A549 (cell line): ENCODE data around the gene MAML1. TPM values are rescaled to one million over a fixed set of nuclear protein-coding genes. Genes with fewer than 3 reads are reported as not detected.

Source experiments
- ATAC-seq, 2 experiments: fragments of 200-7000 bp in 1 of 2; fragments of >200 bp in 1 of 2; cut with Nextera tagmentation in 1 of 2; cut with Tn5 transposase in 1 of 2; 3 replicates each; pipeline versions ENCODE4 v1.8.0 to v1.9.1; 2018 to 2020; ENCODE audit warnings: mild to moderate bottlenecking in 1 of 2, moderate library complexity in 1 of 2
- CTCF ChIA-PET: fragments of 300-600 bp; sonication (Branson Sonifier 250); formaldehyde crosslinking; extraction: SDS; loops from one replicate; lab custom pipeline; 2021; ENCODE audit warnings: antibody characterized with exemption, inconsistent platforms; lab: Yijun Ruan, JAX
- POLR2A ChIA-PET: fragments of 350-600 bp; formaldehyde crosslinking; extraction: SDS; loops from one replicate; lab custom pipeline; 2021; ENCODE audit warnings: antibody characterized with exemption, inconsistent platforms; lab: Yijun Ruan, JAX
- DNase-seq, 2 experiments: peaks; one replicate each; pipeline versions ENCODE4 v3.0.0 to v3.0.0-alpha.2; 2011 to 2016; ENCODE audit warnings: low read depth in 1 of 2, low spot score in 1 of 2
- FAIRE-seq: peaks from 2 replicates; lab custom pipeline; 2011; peaks lifted over from hg19 to GRCh38; lab: Jason Lieb, UNC
- H3K27ac ChIP-seq, 2 experiments: fragments of >200 bp; sonication (Bioruptor Twin); formaldehyde crosslinking; 3 replicates each; pipeline ENCODE4 v1.5.1; 2016 to 2017
- H3K4me1 ChIP-seq: fragments of >200 bp; sonication (Bioruptor Twin); formaldehyde crosslinking; 3 replicates; pipeline ENCODE4 v1.6.1; 2016
- H3K4me2 ChIP-seq: fragments of >200 bp; sonication (Bioruptor Twin); formaldehyde crosslinking; 3 replicates; pipeline ENCODE4 v1.6.1; 2016
- H3K4me3 ChIP-seq: fragments of >200 bp; sonication (Bioruptor Twin); formaldehyde crosslinking; 3 replicates; pipeline ENCODE4 v1.5.1; 2016
- H3K9me3 ChIP-seq: fragments of >200 bp; sonication (Bioruptor Twin); formaldehyde crosslinking; 3 replicates; pipeline ENCODE4 v1.6.1; 2016
- BHLHE40 ChIP-seq: IDR thresholded peaks from 2 replicates; pipeline ENCODE4 v1.6.1; 2012; ENCODE audit warnings: low read depth, low read length, inconsistent platforms
- CBX2 ChIP-seq: fragments of 200-600 bp; sonication (generic); IDR thresholded peaks from 2 replicates; pipeline ENCODE4 v1.6.1; 2016; ENCODE audit warnings: low read depth, mild to moderate bottlenecking, borderline replicate concordance
- CHD2 ChIP-seq: fragments of 150-350 bp; IDR thresholded peaks from 2 replicates; pipeline ENCODE4 v1.6.1; 2014; ENCODE audit warnings: low read length; ENCODE audit not compliant: partially characterized antibody
- CHD4 ChIP-seq: fragments of 200-600 bp; sonication (generic); IDR thresholded peaks from 2 replicates; pipeline ENCODE4 v1.6.1; 2016; ENCODE audit warnings: antibody characterized with exemption, mild to moderate bottlenecking, borderline replicate concordance
- EHF ChIP-seq: fragments of 250-450 bp; sonication (Bioruptor Pico); IDR thresholded peaks from 2 replicates; pipeline ENCODE4 v1.5.0; 2020; ENCODE audit warnings: mild to moderate bottlenecking
- EP300 ChIP-seq, 2 experiments: fragments of >200 bp; sonication (Bioruptor Twin); formaldehyde crosslinking; IDR thresholded peaks; 2 replicates in 1 of 2; 3 replicates in 1 of 2; pipeline ENCODE4 v1.6.1; 2016 to 2017
- FOSB ChIP-seq: fragments of 250-450 bp; sonication (Bioruptor Pico); IDR thresholded peaks from 2 replicates; pipeline ENCODE4 v1.5.0; 2020; ENCODE audit warnings: mild to moderate bottlenecking, moderate library complexity
- FOXS1 ChIP-seq: fragments of 250-450 bp; sonication (Bioruptor Pico); IDR thresholded peaks from 2 replicates; pipeline ENCODE4 v1.5.0; 2020; ENCODE audit warnings: mild to moderate bottlenecking, moderate library complexity
- HDAC2 ChIP-seq: fragments of 200-600 bp; sonication (generic); IDR thresholded peaks from 2 replicates; pipeline ENCODE4 v1.6.1; 2016
- HOXA7 ChIP-seq: fragments of 250-450 bp; sonication (Bioruptor Pico); IDR thresholded peaks from 2 replicates; pipeline ENCODE4 v1.5.0; 2020; ENCODE audit warnings: mild to moderate bottlenecking, moderate library complexity
- HOXB13 ChIP-seq: fragments of 250-450 bp; sonication (Bioruptor Pico); IDR thresholded peaks from 2 replicates; pipeline ENCODE4 v1.5.0; 2020; ENCODE audit warnings: low read depth, mild to moderate bottlenecking, moderate library complexity
- KDM5A ChIP-seq: fragments of 200-600 bp; sonication (generic); IDR thresholded peaks from 2 replicates; pipeline ENCODE4 v1.6.1; 2016; ENCODE audit warnings: antibody characterized with exemption, mild to moderate bottlenecking
- NPAS2 ChIP-seq: fragments of 250-450 bp; sonication (Bioruptor Pico); IDR thresholded peaks from 2 replicates; pipeline ENCODE4 v1.8.0; 2022; ENCODE audit warnings: mild to moderate bottlenecking, moderate library complexity, borderline replicate concordance
- PHF8 ChIP-seq: fragments of 200-600 bp; sonication (generic); IDR thresholded peaks from 2 replicates; pipeline ENCODE4 v1.6.1; 2016; ENCODE audit warnings: low read depth, mild to moderate bottlenecking, antibody characterized with exemption, moderate library complexity, borderline replicate concordance
- RCOR1 ChIP-seq: fragments of 150-350 bp; IDR thresholded peaks from 2 replicates; pipeline ENCODE4 v1.6.1; 2014; ENCODE audit warnings: antibody characterized with exemption, low read length, low read depth
- RFX5 ChIP-seq: fragments of 450-650 bp; IDR thresholded peaks from 2 replicates; pipeline ENCODE4 v1.7.1; 2014; ENCODE audit warnings: antibody characterized with exemption, mild to moderate bottlenecking, moderate library complexity
- TFCP2L1 ChIP-seq: fragments of 250-450 bp; sonication (Bioruptor Pico); IDR thresholded peaks from 2 replicates; pipeline ENCODE4 v1.5.0; 2021; ENCODE audit warnings: mild to moderate bottlenecking
- TP53 ChIP-seq: fragments of 250-450 bp; sonication (Bioruptor Pico); IDR thresholded peaks from 2 replicates; pipeline ENCODE4 v1.5.0; 2021; ENCODE audit warnings: mild to moderate bottlenecking, moderate library complexity
- USF2 ChIP-seq: fragments of 450-650 bp; IDR thresholded peaks from 2 replicates; pipeline ENCODE4 v1.6.1; 2014; ENCODE audit warnings: antibody characterized with exemption
- WGBS: methylation state at CpG from one replicate; pipeline ENCODE4 v1.1.6; 2017; ENCODE audit errors: missing lambda C conversion rate; 5-methylcytosine and 5-hydroxymethylcytosine counted together
- polyA plus RNA-seq, 4 experiments: library from polyadenylated mRNA; depleted of rRNA in 3 of 4; stranded (reverse); fragments of >200 nt; fragmentation: RNase III in 1 of 4; extraction: RNeasy Plus Mini Kit Qiagen cat#74134 plus additional on column Dnase treatment in 1 of 4; gene quantifications; 2 replicates in 3 of 4; 3 replicates in 1 of 4; pipeline ENCODE4 v1.2.3, GENCODE V29; 2011 to 2017
- TF ChIP-seq, protein P1 (sequence below): IDR thresholded peaks from 2 replicates; pipeline ENCODE4 v1.6.1; 2012
- TF ChIP-seq, protein P2 (sequence below): fragments of >200 bp; sonication (Bioruptor Twin); formaldehyde crosslinking; IDR thresholded peaks from 3 replicates; pipeline ENCODE4 v1.6.1; 2016
- TF ChIP-seq, protein P3 (sequence below): fragments of 200-600 bp; sonication (generic); IDR thresholded peaks from 2 replicates; pipeline ENCODE4 v1.6.1; 2016; ENCODE audit warnings: antibody characterized with exemption, mild to moderate bottlenecking, moderate library complexity

Gene MAML1
- polyA plus RNA-seq, 2 of the 4 experiments (the other 2 are of a cell fraction): 6.9 to 12.0 TPM

GRCh38 chr5:179792612-179793467, 60.2 kb downstream of the MAML1 start:
- DNase-seq: no peak
- WGBS: 94% methylated on average over 21 of the region's 24 CpGs
- no peak overlapping the region for H3K4me3 ChIP-seq
- POLR2A ChIA-PET: no interaction called here
- no peak for FAIRE-seq
- H3K4me2 ChIP-seq: no peak overlapping the region
- H3K9me3 ChIP-seq: no peaks in the 10 kb centered on the region
- no peak overlapping the region for H3K27ac ChIP-seq
- ATAC-seq: no peak
- CTCF ChIA-PET: interaction anchor here (0.6 to 6.4 kb wide), 7 partner anchors 10 to 56 kb away, joined by 3 to 68 read pairs (median 12); no protein-coding TSS in a partner anchor
- H3K4me1 ChIP-seq: peaks cover 14% of the 10 kb centered on the region; the same call in 2 of the 3 replicates
- TF ChIP-seq PHF8 (no peak), USF2 (no peak), NPAS2 (no peak), CHD2 (no peak), CHD4 (no peak), FOXS1 (CRISPR knock-in tag) (no peak), EP300 (IDR thresholded peaks at IDR 0.05) (no peak), CBX2 (no peak), KDM5A (no peak)

DNA sequence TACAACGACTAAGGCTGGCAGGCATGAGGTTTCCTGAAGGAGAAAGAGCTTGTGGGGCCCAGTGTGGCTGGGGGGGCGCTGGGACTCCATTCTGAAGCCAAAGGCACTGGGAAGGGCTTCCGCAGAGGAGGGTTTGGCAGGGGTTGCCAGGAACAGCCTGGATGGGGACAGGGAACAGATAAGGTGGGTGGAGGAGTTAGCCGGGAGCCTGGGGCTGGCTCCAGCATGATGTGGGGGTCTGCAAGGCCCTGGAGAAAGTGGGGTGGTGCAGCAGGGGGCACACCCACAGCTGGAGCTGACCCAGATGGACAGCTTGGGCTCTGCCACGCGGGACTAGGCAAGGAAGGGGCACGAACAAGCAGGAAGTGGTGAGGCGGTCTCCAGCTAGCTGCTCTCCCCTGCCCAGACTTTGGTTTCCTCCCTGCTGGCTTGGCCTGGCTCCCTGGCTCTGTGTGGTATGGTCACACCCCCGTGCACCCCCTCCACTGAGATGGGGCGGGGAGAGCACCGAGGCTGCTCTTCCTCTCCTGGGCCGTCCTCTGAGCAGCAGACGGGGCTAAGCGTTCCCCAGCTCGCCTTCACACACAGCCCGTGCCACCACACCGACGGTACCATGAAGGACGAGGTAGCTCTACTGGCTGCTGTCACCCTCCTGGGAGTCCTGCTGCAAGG, 61.0 kb downstream of the MAML1 start, which contains the start of gene LTC4S:
Gene LTC4S (plus strand): TSS at position 519 of the 672 bp plus-strand sequence. CDS start 95 bp downstream, at position 614.
- CTCF ChIA-PET: interaction anchor here (4.1 to 6.4 kb wide), 4 partner anchors 9 to 32 kb away, joined by 26 to 68 read pairs (median 42); no protein-coding TSS in a partner anchor
- ATAC-seq: no peak
- POLR2A ChIA-PET: interaction anchor here (1.0 kb wide), 2 partner anchors 27 to 170 kb away, joined by 3 to 4 read pairs; partner anchors contain the start of genes HNRNPH1 and SQSTM1
- H3K4me2 ChIP-seq: no peak within 1 kb of the TSS; the same call in 2 of the 3 replicates
- no peak within 1 kb of the TSS for H3K27ac ChIP-seq
- H3K9me3 ChIP-seq: no peaks in the 10 kb centered on the region
- peaks cover 14% of the 10 kb centered on the region; the same call in 2 of the 3 replicates for H3K4me1 ChIP-seq
- no peak within 1 kb of the TSS for H3K4me3 ChIP-seq
- FAIRE-seq: no peak
- no peak for TF ChIP-seq HOXA7 (CRISPR knock-in tag)
- TF ChIP-seq EHF (CRISPR knock-in tag): no peak
- TF ChIP-seq, protein P1, sequence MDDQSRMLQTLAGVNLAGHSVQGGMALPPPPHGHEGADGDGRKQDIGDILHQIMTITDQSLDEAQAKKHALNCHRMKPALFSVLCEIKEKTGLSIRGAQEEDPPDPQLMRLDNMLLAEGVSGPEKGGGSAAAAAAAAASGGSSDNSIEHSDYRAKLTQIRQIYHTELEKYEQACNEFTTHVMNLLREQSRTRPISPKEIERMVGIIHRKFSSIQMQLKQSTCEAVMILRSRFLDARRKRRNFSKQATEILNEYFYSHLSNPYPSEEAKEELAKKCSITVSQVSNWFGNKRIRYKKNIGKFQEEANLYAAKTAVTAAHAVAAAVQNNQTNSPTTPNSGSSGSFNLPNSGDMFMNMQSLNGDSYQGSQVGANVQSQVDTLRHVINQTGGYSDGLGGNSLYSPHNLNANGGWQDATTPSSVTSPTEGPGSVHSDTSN: no peak
- TF ChIP-seq CHD2: no peak
- no peak for TF ChIP-seq TFCP2L1 (CRISPR knock-in tag)
- no peak for TF ChIP-seq TP53
- TF ChIP-seq FOSB (CRISPR knock-in tag): no peak
- TF ChIP-seq, protein P2, sequence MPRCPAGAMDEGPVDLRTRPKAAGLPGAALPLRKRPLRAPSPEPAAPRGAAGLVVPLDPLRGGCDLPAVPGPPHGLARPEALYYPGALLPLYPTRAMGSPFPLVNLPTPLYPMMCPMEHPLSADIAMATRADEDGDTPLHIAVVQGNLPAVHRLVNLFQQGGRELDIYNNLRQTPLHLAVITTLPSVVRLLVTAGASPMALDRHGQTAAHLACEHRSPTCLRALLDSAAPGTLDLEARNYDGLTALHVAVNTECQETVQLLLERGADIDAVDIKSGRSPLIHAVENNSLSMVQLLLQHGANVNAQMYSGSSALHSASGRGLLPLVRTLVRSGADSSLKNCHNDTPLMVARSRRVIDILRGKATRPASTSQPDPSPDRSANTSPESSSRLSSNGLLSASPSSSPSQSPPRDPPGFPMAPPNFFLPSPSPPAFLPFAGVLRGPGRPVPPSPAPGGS: no peak
- no peak for TF ChIP-seq HOXB13 (CRISPR knock-in tag)
- TF ChIP-seq, protein P3, sequence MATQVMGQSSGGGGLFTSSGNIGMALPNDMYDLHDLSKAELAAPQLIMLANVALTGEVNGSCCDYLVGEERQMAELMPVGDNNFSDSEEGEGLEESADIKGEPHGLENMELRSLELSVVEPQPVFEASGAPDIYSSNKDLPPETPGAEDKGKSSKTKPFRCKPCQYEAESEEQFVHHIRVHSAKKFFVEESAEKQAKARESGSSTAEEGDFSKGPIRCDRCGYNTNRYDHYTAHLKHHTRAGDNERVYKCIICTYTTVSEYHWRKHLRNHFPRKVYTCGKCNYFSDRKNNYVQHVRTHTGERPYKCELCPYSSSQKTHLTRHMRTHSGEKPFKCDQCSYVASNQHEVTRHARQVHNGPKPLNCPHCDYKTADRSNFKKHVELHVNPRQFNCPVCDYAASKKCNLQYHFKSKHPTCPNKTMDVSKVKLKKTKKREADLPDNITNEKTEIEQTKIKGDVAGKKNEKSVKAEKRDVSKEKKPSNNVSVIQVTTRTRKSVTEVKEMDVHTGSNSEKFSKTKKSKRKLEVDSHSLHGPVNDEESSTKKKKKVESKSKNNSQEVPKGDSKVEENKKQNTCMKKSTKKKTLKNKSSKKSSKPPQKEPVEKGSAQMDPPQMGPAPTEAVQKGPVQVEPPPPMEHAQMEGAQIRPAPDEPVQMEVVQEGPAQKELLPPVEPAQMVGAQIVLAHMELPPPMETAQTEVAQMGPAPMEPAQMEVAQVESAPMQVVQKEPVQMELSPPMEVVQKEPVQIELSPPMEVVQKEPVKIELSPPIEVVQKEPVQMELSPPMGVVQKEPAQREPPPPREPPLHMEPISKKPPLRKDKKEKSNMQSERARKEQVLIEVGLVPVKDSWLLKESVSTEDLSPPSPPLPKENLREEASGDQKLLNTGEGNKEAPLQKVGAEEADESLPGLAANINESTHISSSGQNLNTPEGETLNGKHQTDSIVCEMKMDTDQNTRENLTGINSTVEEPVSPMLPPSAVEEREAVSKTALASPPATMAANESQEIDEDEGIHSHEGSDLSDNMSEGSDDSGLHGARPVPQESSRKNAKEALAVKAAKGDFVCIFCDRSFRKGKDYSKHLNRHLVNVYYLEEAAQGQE: no peak
- no peak for TF ChIP-seq BHLHE40
- TF ChIP-seq CBX2: no peak
- TF ChIP-seq RCOR1: no peak
- TF ChIP-seq HDAC2: no peak
- TF ChIP-seq RFX5: no peak
- WGBS: 88% methylated on average over 18 of the region's 19 CpGs
- no peak for DNase-seq
